Dedifferentiated amniotic fluid mesenchymal stem cell (primary cell): Measurements from ENCODE around the gene SCP2.
"Not testable (repeated sequence)": the region's sequence is repeated elsewhere in the genome, so short reads cannot be mapped to it uniquely, and the experiment has no call there.

ENCODE experiments used
- DNase-seq: peaks from one replicate; pipeline ENCODE4 v3.0.0-alpha.2; 2016; ENCODE audit errors: extremely low spot score

The SCP2 gene

GRCh38 chr1:52916241-52916975 lies 10.7 kb upstream of the SCP2 start:
- DNase-seq, result no peak

GRCh38 chr1:52917156-52917555 lies 9.9 kb upstream of the SCP2 start:
- no peak for DNase-seq

DNA sequence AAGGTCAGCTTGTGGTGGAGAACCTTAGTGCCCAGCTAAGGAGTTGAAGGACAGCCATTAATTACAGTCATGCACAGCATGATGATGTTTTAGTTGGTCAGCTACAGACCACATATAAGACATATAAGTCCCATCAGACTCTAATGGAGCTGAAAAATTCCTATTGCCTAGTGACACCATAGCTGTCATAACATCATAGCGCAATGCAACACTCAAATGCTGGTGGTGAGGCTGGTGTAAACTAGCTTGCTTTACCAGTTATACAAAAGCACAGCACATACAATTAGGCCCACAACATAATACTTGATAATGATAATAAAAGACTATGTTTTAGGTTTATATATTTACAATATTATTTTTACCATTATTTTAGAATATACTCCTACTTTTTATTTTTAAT lies 9.5 kb upstream of the SCP2 start:
- no peak for DNase-seq

- no peak for DNase-seq
These were observed 8.9 kb upstream of the SCP2 start for GRCh38 chr1:52918201-52918600.

- DNase-seq, result no peak
These were observed 7.9 kb upstream of the SCP2 start for GRCh38 chr1:52919051-52919722.

GRCh38 chr1:52919723-52920483 lies 7.2 kb upstream of the SCP2 start:
- DNase-seq, result no peak

DNA sequence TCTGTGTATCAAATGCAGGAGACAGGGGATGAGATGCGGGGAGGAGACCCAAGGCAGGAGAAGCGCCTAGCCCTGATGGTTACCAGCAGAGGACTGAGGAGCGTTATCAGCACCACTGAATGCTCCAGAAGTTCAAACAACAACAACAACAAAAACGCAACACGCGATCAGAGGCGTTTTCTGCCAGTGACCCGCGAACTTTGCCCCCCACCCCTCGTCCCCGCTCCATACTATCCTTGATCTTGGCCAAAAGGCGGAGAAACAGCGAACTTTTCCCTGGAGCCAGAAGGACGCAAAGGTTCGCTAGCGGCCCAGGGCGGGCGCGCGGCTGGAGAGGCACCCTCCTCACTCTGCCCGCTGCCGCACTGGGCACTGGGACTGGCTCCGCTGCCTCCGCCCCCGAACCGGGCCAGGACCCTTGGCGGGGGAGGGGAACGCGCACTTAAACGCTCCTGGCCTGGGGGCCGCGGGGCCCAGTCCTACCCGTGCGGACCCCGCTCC lies 6.2 kb upstream of the SCP2 start:
- DNase-seq, result no peak

DNA sequence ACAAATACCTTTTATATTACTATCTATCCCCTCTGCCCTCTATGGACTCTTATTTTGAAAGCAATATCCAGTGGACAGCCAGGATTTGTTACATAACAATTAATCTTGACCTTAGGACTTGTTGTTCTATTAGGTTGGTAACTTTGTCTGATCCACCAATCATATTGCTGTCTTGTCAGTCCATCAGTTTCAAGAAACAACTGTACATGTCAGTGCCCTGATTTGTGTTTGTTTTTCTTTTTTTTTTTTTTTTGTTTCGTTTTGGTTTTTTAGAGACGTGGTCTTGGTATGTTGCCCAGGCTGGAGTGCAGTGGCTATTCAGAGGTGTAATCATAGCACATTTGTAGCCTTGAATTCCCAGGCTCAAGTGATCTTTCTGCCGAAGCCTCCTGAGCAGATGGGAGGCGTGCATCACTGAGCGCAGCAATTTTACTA lies 1.5 kb upstream of the SCP2 start:
- DNase-seq, result no peak

GRCh38 chr1:52926864-52927211 lies 238 bp upstream of the SCP2 start:
- no peak for DNase-seq

DNA sequence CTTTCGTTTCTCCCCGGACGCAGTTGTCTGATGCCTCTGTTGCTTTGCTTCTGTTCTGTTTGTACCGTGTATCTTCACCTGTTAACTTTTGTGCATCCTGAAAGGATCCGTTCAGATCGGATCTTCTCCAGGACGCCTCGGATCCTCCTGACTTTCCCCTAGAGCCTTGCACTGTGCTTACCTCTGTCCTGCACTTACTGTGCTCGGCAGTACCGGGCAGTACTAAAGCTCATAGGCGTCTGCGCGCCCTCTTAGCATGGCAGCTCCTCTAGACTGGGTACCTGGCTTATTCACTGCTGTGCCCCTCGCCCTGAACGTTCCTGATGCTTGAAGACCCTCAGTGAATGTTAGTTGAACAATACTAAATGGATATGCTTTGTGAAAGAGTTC lies 934 bp downstream of the SCP2 start:
- no peak for DNase-seq

GRCh38 chr1:52929019-52929418 lies 1.9 kb downstream of the SCP2 start:
- DNase-seq, result no peak

GRCh38 chr1:52937433-52938182 lies 10.5 kb downstream of the SCP2 start:
- DNase-seq, result no peak

DNA sequence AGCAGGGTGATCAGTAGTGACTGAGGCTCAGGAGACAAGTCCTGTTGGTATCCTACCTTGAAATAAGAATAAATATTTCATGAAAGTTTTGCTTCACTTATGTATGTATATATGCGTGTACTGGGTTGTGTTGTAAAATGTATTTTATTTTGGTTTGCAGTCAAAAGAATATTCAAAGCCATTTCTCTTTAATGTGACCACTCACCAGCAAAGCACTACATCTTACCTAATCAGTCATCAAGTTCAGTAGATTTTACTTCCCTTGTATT lies 11.0 kb downstream of the SCP2 start:
- no peak for DNase-seq

- DNase-seq, result no peak
These were observed 16.9 kb downstream of the SCP2 start for GRCh38 chr1:52943876-52944416.

DNA sequence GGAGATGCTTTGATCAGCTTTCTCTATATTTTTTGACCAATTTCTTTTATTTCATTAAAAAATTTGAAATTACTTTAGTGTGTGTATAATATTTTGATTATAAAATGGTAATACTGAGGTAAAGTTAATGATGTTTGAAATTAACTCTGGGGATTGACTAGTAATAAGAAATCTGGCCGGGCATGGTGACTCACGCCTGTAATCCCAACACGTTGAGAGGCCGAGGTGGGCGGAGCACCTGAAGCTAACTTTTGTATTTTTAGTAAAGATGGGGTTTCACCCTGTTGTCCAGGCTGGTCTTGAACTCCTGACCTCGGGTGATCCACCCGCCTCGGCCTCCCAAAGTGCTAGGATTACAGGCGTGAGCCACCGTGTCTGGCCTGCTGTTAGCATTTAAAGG lies 17.5 kb downstream of the SCP2 start:
- no peak for DNase-seq

DNA sequence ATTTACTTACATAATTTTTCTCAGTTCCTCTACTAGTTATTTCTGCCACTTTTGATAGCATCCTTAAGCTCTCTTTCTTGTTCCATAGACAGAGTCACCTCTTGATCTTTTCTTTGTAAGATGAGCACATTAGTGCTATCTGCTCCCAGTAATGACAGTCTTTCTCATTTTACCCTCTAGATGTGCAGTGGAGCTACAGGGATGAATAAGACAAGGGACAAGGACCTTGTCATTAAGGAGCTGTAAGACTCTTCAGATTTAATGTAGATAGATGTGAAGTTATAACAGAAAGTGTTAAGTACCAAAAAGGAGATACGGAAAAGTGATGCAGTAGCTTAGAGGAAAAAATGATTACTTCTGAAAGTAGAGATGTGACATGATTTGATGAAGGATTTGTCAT lies 20.4 kb downstream of the SCP2 start:
- no peak for DNase-seq

DNA sequence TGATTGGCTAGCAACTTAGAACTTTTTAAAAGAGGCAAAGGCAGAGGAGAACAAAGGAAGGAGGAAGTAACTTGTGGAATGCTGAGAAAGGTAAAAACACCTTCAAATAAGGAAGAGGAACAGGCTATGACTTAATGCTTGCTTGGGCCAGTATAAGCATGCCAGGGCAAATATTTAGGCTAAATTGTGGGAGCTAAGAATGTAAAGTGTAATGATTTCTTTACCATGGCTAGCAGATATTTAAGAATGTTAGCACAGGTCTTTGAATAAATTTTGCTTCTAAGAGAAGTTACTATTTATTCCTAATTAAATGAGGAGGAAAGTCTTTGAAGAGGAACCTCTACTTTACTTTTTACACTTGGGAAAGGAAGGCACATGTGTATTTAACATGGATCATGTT lies 22.5 kb downstream of the SCP2 start:
- not testable (repeated sequence) for DNase-seq

GRCh38 chr1:52952112-52952511 lies 25.0 kb downstream of the SCP2 start:
- no peak for DNase-seq

GRCh38 chr1:52955129-52955970 lies 28.3 kb downstream of the SCP2 start:
- peak; percentile 69 for DNase-seq

- no peak for DNase-seq
These were observed 36.0 kb downstream of the SCP2 start for GRCh38 chr1:52963101-52963500.

GRCh38 chr1:52967666-52968065 lies 40.6 kb downstream of the SCP2 start:
- no peak for DNase-seq
